Stimulated activated CD4-positive, alpha-beta T cell treated with anti-CD3 and anti-CD28 coated beads, TNF-alpha, amount 100 ng/mL, for 24 hours (primary cell): Measurements from ENCODE around the gene UNC5C.

Source experiments
- DNase-seq, 3 experiments: peaks; one replicate each; pipeline ENCODE4 v3.0.0-alpha.2; 2020; ENCODE audit warnings: low read depth in 3 of 3

UNC5C gene

GRCh38 chr4:95522682-95523530 is 25.9 kb downstream of the UNC5C start:
- DNase-seq, result no peak

- no peak for DNase-seq
These were observed 31.0 kb downstream of the UNC5C start for GRCh38 chr4:95517576-95518345.

GRCh38 chr4:95516528-95517017 is 32.2 kb downstream of the UNC5C start:
- no peak for DNase-seq

GRCh38 chr4:95515589-95515988 is 33.2 kb downstream of the UNC5C start:
- DNase-seq, result no peak

GRCh38 chr4:95513022-95513421 is 35.8 kb downstream of the UNC5C start:
- DNase-seq, result no peak

- DNase-seq, result no peak
These were observed 37.3 kb downstream of the UNC5C start for GRCh38 chr4:95511477-95511876.

GRCh38 chr4:95510877-95511276 is 37.9 kb downstream of the UNC5C start:
- no peak for DNase-seq

GRCh38 chr4:95510145-95510544 is 38.6 kb downstream of the UNC5C start:
- no peak for DNase-seq

GRCh38 chr4:95508421-95508820 is 40.4 kb downstream of the UNC5C start:
- no peak for DNase-seq

GRCh38 chr4:95507561-95507960 is 41.2 kb downstream of the UNC5C start:
- no peak for DNase-seq

GRCh38 chr4:95507147-95507546 is 41.6 kb downstream of the UNC5C start:
- DNase-seq, result no peak

- DNase-seq, result no peak
These were observed 42.5 kb downstream of the UNC5C start for GRCh38 chr4:95506264-95506663.

- no peak for DNase-seq
These were observed 43.0 kb downstream of the UNC5C start for GRCh38 chr4:95505799-95506198.

GRCh38 chr4:95505151-95505550 is 43.6 kb downstream of the UNC5C start:
- no peak for DNase-seq

GRCh38 chr4:95504501-95504900 is 44.3 kb downstream of the UNC5C start:
- no peak for DNase-seq

GRCh38 chr4:95500361-95500760 is 48.4 kb downstream of the UNC5C start:
- no peak for DNase-seq

- DNase-seq, result no peak
These were observed 49.5 kb downstream of the UNC5C start for GRCh38 chr4:95499291-95499696.

GRCh38 chr4:95494186-95494585 is 54.6 kb downstream of the UNC5C start:
- DNase-seq, result no peak

- DNase-seq, result no peak
These were observed 70.1 kb downstream of the UNC5C start for GRCh38 chr4:95478679-95479078.

GRCh38 chr4:95476121-95476520 is 72.7 kb downstream of the UNC5C start:
- DNase-seq, result no peak

GRCh38 chr4:95472534-95472933 is 76.2 kb downstream of the UNC5C start:
- DNase-seq, result no peak

- DNase-seq, result no peak
These were observed 78.2 kb downstream of the UNC5C start for GRCh38 chr4:95470622-95471021.

- DNase-seq, result no peak
These were observed 79.2 kb downstream of the UNC5C start for GRCh38 chr4:95469617-95470016.
